ENCODE measurements around the gene METTL8. TPM values are rescaled to one million over a fixed set of nuclear protein-coding genes. Genes with fewer than 3 reads are reported as not detected.

METTL8 gene
- total and polyA plus RNA-seq, 2 of the 13 experiments (the other 11 are each of a cell fraction or from before 2014, with no cell fraction given) = 18.6 to 68.2 TPM

DNA sequence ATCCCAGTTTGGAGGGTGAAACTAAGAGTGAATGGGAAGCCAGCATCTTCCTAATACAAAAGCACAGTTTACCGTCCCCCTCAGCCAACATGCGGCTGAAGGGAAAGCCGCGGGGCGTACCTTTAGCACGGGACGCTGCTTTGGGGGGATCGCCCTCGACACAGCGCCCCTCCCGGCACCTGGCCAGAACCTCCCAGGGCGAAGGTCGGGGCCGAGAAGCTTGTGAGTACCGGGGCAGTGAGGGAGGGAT, at the start of gene METTL8 (continued):
- no peak for TF ChIP-seq PHF5A (CRISPR knock-in tag; IDR thresholded peaks at IDR 0.05; ENCODE audit: low read depth, unreplicated experiment)
- TF ChIP-seq POLR2AphosphoS2 (IDR thresholded peaks at IDR 0.05; ENCODE audit: low read depth, low read length) = no peak
- TF ChIP-seq, protein P1, sequence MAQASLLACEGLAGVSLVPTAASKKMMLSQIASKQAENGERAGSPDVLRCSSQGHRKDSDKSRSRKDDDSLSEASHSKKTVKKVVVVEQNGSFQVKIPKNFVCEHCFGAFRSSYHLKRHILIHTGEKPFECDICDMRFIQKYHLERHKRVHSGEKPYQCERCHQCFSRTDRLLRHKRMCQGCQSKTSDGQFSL (CRISPR knock-in tag; IDR thresholded peaks at IDR 0.05) = peak; percentile 81; the same call in 1 of the 2 replicates
- TF ChIP-seq MED1 (CRISPR knock-in tag; IDR thresholded peaks at IDR 0.05) = no peak
- TF ChIP-seq ARNTL (CRISPR knock-in tag; IDR thresholded peaks at IDR 0.05) = no peak
- no peak for TF ChIP-seq MED13 (CRISPR knock-in tag; IDR thresholded peaks at IDR 0.05)
- TF ChIP-seq NCOA1 (CRISPR knock-in tag; IDR thresholded peaks at IDR 0.05) = no peak
- TF ChIP-seq ZNF792 (CRISPR knock-in tag; IDR thresholded peaks at IDR 0.05) = peak; percentile 68; the same call in 1 of the 2 replicates
- no peak; the same call in 1 of the 2 replicates for TF ChIP-seq THRA (CRISPR knock-in tag; IDR thresholded peaks at IDR 0.05; ENCODE audit: borderline replicate concordance)
- TF ChIP-seq, protein P2, sequence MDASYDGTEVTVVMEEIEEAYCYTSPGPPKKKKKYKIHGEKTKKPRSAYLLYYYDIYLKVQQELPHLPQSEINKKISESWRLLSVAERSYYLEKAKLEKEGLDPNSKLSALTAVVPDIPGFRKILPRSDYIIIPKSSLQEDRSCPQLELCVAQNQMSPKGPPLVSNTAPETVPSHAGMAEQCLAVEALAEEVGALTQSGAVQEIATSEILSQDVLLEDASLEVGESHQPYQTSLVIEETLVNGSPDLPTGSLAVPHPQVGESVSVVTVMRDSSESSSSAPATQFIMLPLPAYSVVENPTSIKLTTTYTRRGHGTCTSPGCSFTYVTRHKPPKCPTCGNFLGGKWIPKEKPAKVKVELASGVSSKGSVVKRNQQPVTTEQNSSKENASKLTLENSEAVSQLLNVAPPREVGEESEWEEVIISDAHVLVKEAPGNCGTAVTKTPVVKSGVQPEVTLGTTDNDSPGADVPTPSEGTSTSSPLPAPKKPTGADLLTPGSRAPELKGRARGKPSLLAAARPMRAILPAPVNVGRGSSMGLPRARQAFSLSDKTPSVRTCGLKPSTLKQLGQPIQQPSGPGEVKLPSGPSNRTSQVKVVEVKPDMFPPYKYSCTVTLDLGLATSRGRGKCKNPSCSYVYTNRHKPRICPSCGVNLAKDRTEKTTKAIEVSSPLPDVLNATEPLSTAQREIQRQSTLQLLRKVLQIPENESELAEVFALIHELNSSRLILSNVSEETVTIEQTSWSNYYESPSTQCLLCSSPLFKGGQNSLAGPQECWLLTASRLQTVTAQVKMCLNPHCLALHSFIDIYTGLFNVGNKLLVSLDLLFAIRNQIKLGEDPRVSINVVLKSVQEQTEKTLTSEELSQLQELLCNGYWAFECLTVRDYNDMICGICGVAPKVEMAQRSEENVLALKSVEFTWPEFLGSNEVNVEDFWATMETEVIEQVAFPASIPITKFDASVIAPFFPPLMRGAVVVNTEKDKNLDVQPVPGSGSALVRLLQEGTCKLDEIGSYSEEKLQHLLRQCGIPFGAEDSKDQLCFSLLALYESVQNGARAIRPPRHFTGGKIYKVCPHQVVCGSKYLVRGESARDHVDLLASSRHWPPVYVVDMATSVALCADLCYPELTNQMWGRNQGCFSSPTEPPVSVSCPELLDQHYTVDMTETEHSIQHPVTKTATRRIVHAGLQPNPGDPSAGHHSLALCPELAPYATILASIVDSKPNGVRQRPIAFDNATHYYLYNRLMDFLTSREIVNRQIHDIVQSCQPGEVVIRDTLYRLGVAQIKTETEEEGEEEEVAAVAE (CRISPR knock-in tag; IDR thresholded peaks at IDR 0.05; ENCODE audit: borderline replicate concordance) = no peak
- no peak for TF ChIP-seq STAT6 (CRISPR knock-in tag; IDR thresholded peaks at IDR 0.05; ENCODE audit: borderline replicate concordance)
- TF ChIP-seq RNF2 (conservative IDR thresholded peaks at IDR 0.05; ENCODE audit: low read depth) = no peak
- TF ChIP-seq KDM4B (CRISPR knock-in tag; IDR thresholded peaks at IDR 0.05) = peak; percentile 50; the same call in 1 of the 2 replicates
- no peak for TF ChIP-seq ZNF446 (CRISPR knock-in tag; IDR thresholded peaks at IDR 0.05)
- TF ChIP-seq ZNF12 (CRISPR knock-in tag; IDR thresholded peaks at IDR 0.05) = no peak; the same call in 1 of the 2 replicates
- peak; percentile 65; the same call in 1 of the 2 replicates for TF ChIP-seq ZFP82 (CRISPR knock-in tag; IDR thresholded peaks at IDR 0.05; ENCODE audit: borderline replicate concordance)
- no peak for TF ChIP-seq IRF1 (CRISPR knock-in tag; IDR thresholded peaks at IDR 0.05; ENCODE audit: low read depth)
- TF ChIP-seq ZFP1 (CRISPR knock-in tag; IDR thresholded peaks at IDR 0.05) = peak; percentile 72
- no peak for TF ChIP-seq ZNF382 (CRISPR knock-in tag; IDR thresholded peaks at IDR 0.05; ENCODE audit: borderline replicate concordance)
- no peak for TF ChIP-seq ZSCAN12 (CRISPR knock-in tag; IDR thresholded peaks at IDR 0.05)
- TF ChIP-seq ZNF10 (CRISPR knock-in tag; IDR thresholded peaks at IDR 0.05; ENCODE audit: borderline replicate concordance, low read depth) = no peak

Data from HepG2 (cell line).